SK-N-SH (cell line): Measurements from ENCODE around the gene ZNF253.
"Not testable (repeated sequence)": the region's sequence is repeated elsewhere in the genome, so short reads cannot be mapped to it uniquely, and the experiment has no call there.

Experiments used
- CTCF ChIP-seq: fragments of 200-600 bp; sonication (generic); IDR thresholded peaks from 2 replicates; pipeline ENCODE4 v1.6.1; 2017; ENCODE audit warnings: antibody characterized with exemption, mild to moderate bottlenecking, moderate library complexity
- FOXM1 ChIP-seq: IDR thresholded peaks from 2 replicates; pipeline ENCODE4 v1.4.0; 2012; ENCODE audit warnings: low read depth, mild to moderate bottlenecking
- JUND ChIP-seq: IDR thresholded peaks from 2 replicates; pipeline ENCODE4 v1.4.0; 2012
- POLR2AphosphoS5 ChIP-seq: IDR thresholded peaks from 2 replicates; pipeline ENCODE4 v1.6.1; 2012; ENCODE audit warnings: low read depth, low read length

GRCh38 chr19:19930417-19930816 lies 64.7 kb downstream of the ZNF253 start:
- TF ChIP-seq FOXM1, POLR2AphosphoS5, JUND: not testable (repeated sequence)
- peak; percentile 33; the same call in 1 of the 2 replicates for TF ChIP-seq CTCF
